Left renal cortex interstitium (tissue), 4 donors: Measurements from ENCODE around the gene ERFL. TPM values are rescaled to one million over a fixed set of nuclear protein-coding genes. Genes with fewer than 3 reads are reported as not detected.

Experiments
- DNase-seq, 4 donors: peaks; one replicate each; pipeline ENCODE4 v3.0.0-alpha.2; 2013; ENCODE audit warnings: low read depth in 4 of 4, low spot score in 2 of 4, missing footprints in 1 of 4
- polyA plus RNA-seq, 4 donors: library from polyadenylated mRNA; unstranded; fragments of 120-200 nt; gene quantifications; one replicate each; pipeline ENCODE4 v1.2.1, GENCODE V29; 2013; ENCODE audit not compliant: insufficient read length in 4 of 4

Gene ERFL
- polyA plus RNA-seq, 4 donors: 0.07 to 0.25 (median 0.24) TPM; not detected in 1

GRCh38 chr19:41928754-41929535 is 696 bp upstream of the ERFL start:
- no peak for DNase-seq

GRCh38 chr19:41927497-41928192 is 604 bp downstream of the ERFL start:
- no peak for DNase-seq

GRCh38 chr19:41926763-41927496 is 1.3 kb downstream of the ERFL start:
- DNase-seq: no peak

- no peak for DNase-seq
Observed at GRCh38 chr19:41926028-41926762, 2.1 kb downstream of the ERFL start.

GRCh38 chr19:41925208-41926003 is 2.8 kb downstream of the ERFL start:
- no peak for DNase-seq

GRCh38 chr19:41924151-41925145 is 3.8 kb downstream of the ERFL start:
- DNase-seq: no peak

- no peak for DNase-seq
Observed at GRCh38 chr19:41923045-41923788, 5.0 kb downstream of the ERFL start.

- no peak for DNase-seq
Observed at GRCh38 chr19:41922585-41922984, 5.7 kb downstream of the ERFL start.

GRCh38 chr19:41921577-41922576 is 6.4 kb downstream of the ERFL start:
- no peak for DNase-seq

- DNase-seq: no peak
Observed at GRCh38 chr19:41920882-41921576, 7.2 kb downstream of the ERFL start.

- no peak for DNase-seq
Observed at GRCh38 chr19:41919948-41920712, 8.1 kb downstream of the ERFL start.

- DNase-seq: no peak
Observed at GRCh38 chr19:41918653-41919244, 9.5 kb downstream of the ERFL start.

GRCh38 chr19:41918095-41918494 is 10.2 kb downstream of the ERFL start:
- DNase-seq: no peak

GRCh38 chr19:41917676-41918075 is 10.6 kb downstream of the ERFL start:
- no peak for DNase-seq

- DNase-seq: no peak
Observed at GRCh38 chr19:41915776-41916414, 12.4 kb downstream of the ERFL start.
